Kidney (tissue), 14 donors: ENCODE results near the gene ALPP. TPM values are rescaled to one million over a fixed set of nuclear protein-coding genes. Genes with fewer than 3 reads are reported as not detected.
"Not testable (repeated sequence)": the region's sequence is repeated elsewhere in the genome, so short reads cannot be mapped to it uniquely, and the experiment has no call there.

Experiments
- DNase-seq, 5 donors: peaks; one replicate each; pipeline ENCODE4 v3.0.0-alpha.2; 2013 to 2020
- FAIRE-seq: peaks from 2 replicates; lab custom pipeline; 2012; peaks lifted over from hg19 to GRCh38; lab: Jason Lieb, UNC
- H3K27ac ChIP-seq, 2 donors: one replicate each; pipeline ENCODE4 v1.7.0; 2013; ENCODE audit warnings: low read depth in 2 of 2, low read length in 2 of 2, inconsistent platforms in 1 of 2
- H3K27me3 ChIP-seq: one replicate; pipeline ENCODE4 v1.7.1; 2013; ENCODE audit warnings: low read length, inconsistent platforms; ENCODE audit not compliant: control insufficient read depth, insufficient read depth
- H3K36me3 ChIP-seq, 3 donors: one replicate each; pipeline versions ENCODE4 v1.7.0 to v1.7.1; 2013; ENCODE audit warnings: low read length in 3 of 3, control low read depth in 1 of 3, inconsistent platforms in 1 of 3; ENCODE audit not compliant: insufficient read depth in 3 of 3, control insufficient read depth in 2 of 3
- H3K4me1 ChIP-seq, 3 donors: one replicate each; pipeline versions ENCODE4 v1.7.0 to v1.7.1; 2013; ENCODE audit warnings: low read length in 3 of 3, inconsistent platforms in 1 of 3, low read depth in 1 of 3; ENCODE audit not compliant: control insufficient read depth in 2 of 3, insufficient read depth in 2 of 3
- H3K4me3 ChIP-seq, 3 donors: one replicate each; pipeline versions ENCODE4 v1.7.0 to v1.8.1; 2013; ENCODE audit warnings: low read length in 3 of 3, control low read depth in 1 of 3, inconsistent platforms in 1 of 3
- H3K9ac ChIP-seq, 3 donors: one replicate each; pipeline versions ENCODE4 v1.7.0 to v1.7.1; 2013; ENCODE audit warnings: low read length in 3 of 3, control low read depth in 1 of 3, inconsistent platforms in 1 of 3
- H3K9me3 ChIP-seq, 3 donors: one replicate each; pipeline versions ENCODE4 v1.7.0 to v1.7.1; 2013; ENCODE audit warnings: low read length in 3 of 3, control low read depth in 1 of 3, inconsistent platforms in 1 of 3; ENCODE audit not compliant: control insufficient read depth in 2 of 3, insufficient read depth in 1 of 3
- intact Hi-C: fragments of 100-400 bp; cut with DNase I; formaldehyde crosslinking; loops from one replicate; pipeline ENCODE4 v1.11.1; 2022
- polyA plus RNA-seq: library from polyadenylated mRNA; stranded (reverse); fragments of 350-450 nt; fragmentation: Illumina TruSeq; extraction: RNeasy Lipid Tissue Mini Kit (QIAGEN cat#74804); gene quantifications from one replicate; pipeline ENCODE4 v1.2.3, GENCODE V29; 2014; ENCODE audit warnings: low read depth, low replicate concordance; ENCODE audit not compliant: insufficient read depth
- total RNA-seq: library from RNA; stranded (reverse); fragmentation: NEBNext Ultra II Directional; extraction: Animal tissue kit (Norgen Biotek cat#: 25700); gene quantifications from one replicate; pipeline ENCODE4 v1.2.1, GENCODE V29; 2021
- TF ChIP-seq, protein P1 (sequence below): IDR thresholded peaks from 3 replicates; pipeline ENCODE4 v1.5.1; 2012; ENCODE audit warnings: mild to moderate bottlenecking, moderate library complexity, borderline replicate concordance; ENCODE audit not compliant: insufficient read depth; ENCODE audit errors: extremely low read depth
- donor health status: control.
- donor health status: control.
- donor health status: control.
- donor health status: control.
- donor health status: control.
- donor health status: DM: yes; HTN: yes; CAD: no.
- donor health status: Normal renal cell carcinoma (clear cell type).

The ALPP gene
- total and polyA plus RNA-seq, 2 donors from 2014 or later, result not detected

DNA sequence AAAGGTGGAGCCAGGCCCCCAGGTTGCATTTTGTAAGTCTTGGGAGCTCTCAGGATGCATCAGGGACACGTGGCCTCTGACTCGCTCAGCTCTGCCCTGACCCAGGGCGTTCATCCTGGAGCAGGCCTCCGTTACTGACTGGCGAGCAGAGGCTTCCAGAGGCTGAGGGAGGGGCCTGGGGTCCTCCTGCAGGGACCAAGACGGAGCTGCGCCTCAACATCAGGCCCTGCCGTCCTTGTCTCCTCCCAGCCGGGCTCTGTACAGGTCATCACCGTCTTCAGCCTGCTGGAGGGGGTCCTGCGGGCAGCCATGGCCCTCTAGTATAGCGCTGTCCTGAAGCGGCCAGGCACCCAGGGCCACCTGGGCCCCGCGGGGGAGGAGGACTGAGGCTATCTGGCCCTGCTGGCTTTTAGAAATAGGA, 10.2 kb upstream of the ALPP start:
- Histone ChIP-seq H3K9ac (no peak overlapping the region), H3K36me3 (no peaks in the 10 kb centered on the region), H3K27ac (no peak overlapping the region), H3K4me3 (no peak overlapping the region), H3K4me1 (no peaks in the 10 kb centered on the region), H3K9me3 (no peaks in the 10 kb centered on the region), H3K27me3 (no peaks in the 10 kb centered on the region)
- no peak for FAIRE-seq
- TF ChIP-seq, protein P1, sequence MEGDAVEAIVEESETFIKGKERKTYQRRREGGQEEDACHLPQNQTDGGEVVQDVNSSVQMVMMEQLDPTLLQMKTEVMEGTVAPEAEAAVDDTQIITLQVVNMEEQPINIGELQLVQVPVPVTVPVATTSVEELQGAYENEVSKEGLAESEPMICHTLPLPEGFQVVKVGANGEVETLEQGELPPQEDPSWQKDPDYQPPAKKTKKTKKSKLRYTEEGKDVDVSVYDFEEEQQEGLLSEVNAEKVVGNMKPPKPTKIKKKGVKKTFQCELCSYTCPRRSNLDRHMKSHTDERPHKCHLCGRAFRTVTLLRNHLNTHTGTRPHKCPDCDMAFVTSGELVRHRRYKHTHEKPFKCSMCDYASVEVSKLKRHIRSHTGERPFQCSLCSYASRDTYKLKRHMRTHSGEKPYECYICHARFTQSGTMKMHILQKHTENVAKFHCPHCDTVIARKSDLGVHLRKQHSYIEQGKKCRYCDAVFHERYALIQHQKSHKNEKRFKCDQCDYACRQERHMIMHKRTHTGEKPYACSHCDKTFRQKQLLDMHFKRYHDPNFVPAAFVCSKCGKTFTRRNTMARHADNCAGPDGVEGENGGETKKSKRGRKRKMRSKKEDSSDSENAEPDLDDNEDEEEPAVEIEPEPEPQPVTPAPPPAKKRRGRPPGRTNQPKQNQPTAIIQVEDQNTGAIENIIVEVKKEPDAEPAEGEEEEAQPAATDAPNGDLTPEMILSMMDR, result no peak
- no peak for DNase-seq
- intact Hi-C loops, result no loop called here

DNA sequence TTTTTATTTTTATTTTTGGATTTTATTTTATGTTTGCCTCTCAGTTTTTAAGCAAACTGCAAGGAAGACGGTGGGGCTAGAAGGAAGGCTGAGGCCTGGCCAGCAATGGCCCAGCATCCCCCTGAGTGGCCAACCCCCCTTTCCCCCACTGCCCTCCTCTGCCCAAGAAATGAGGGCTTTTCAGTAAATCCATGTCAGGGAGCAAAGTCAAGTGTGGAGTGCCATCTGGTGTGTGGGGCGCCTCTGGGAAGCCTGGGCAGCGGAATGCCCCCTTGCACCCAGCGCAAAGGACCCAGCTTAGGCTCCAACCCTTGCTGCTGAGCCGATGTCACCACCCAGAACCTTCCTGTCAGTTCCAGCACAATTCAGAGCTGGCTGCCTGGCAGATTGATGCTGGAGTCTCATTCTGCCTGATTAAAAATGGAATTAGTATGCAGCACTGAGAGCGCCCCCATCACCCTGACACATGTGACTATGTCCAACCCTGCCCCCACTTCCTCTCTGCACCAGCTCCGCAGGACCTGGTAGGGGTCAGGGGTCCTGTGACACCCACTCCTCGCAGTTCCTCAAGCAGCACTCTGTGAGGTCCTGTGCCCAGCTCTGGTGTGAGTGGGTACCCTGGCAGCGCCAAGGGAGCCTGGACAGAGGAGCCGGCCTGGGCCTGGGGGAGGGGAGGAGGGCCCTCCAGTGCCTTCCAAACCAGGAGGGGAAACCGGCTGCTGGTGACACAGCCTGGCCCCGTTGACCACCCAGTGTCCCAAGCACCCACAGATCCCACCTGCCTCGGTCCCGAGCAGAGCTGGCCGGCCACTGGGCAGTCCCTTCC, 9.2 kb upstream of the ALPP start:
- intact Hi-C loops, result no loop called here
- DNase-seq, result no peak
- TF ChIP-seq, protein P1, result no peak

DNA sequence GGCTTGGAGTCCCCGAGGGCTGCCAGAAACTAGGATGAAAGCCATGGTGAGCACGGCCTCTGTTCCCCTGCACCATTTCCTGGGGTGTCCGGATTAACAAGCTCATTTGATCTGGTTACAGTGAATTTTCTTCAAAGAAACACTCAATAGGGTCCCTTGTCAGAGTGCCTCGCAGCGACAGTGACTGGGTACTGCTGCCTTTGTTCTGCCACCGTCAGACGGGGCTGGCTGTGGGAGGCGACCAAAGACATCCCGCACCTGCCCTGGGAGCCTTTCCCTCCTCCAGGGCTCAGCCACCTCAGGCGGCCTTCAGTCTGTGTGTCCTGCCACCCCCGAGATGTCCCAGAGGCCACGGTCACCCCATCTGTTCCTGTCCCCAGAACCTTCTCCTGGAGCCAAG, 8.5 kb upstream of the ALPP start:
- H3K9ac ChIP-seq, H3K27ac ChIP-seq, H3K4me1 ChIP-seq, FAIRE-seq, DNase-seq, intact Hi-C loops, H3K9me3 ChIP-seq, H3K36me3 ChIP-seq, H3K27me3 ChIP-seq, H3K4me3 ChIP-seq: not testable (repeated sequence)

More for the DNA sequence above, 9.2 kb upstream of the ALPP start:
- H3K4me3 ChIP-seq, result no peak overlapping the region
- no peak overlapping the region for H3K27ac ChIP-seq
- H3K9me3 ChIP-seq, result no peaks in the 10 kb centered on the region
- no peaks in the 10 kb centered on the region for H3K36me3 ChIP-seq
- no peaks in the 10 kb centered on the region for H3K4me1 ChIP-seq
- no peaks in the 10 kb centered on the region for H3K27me3 ChIP-seq
- FAIRE-seq, result no peak
- no peak overlapping the region for H3K9ac ChIP-seq

DNA sequence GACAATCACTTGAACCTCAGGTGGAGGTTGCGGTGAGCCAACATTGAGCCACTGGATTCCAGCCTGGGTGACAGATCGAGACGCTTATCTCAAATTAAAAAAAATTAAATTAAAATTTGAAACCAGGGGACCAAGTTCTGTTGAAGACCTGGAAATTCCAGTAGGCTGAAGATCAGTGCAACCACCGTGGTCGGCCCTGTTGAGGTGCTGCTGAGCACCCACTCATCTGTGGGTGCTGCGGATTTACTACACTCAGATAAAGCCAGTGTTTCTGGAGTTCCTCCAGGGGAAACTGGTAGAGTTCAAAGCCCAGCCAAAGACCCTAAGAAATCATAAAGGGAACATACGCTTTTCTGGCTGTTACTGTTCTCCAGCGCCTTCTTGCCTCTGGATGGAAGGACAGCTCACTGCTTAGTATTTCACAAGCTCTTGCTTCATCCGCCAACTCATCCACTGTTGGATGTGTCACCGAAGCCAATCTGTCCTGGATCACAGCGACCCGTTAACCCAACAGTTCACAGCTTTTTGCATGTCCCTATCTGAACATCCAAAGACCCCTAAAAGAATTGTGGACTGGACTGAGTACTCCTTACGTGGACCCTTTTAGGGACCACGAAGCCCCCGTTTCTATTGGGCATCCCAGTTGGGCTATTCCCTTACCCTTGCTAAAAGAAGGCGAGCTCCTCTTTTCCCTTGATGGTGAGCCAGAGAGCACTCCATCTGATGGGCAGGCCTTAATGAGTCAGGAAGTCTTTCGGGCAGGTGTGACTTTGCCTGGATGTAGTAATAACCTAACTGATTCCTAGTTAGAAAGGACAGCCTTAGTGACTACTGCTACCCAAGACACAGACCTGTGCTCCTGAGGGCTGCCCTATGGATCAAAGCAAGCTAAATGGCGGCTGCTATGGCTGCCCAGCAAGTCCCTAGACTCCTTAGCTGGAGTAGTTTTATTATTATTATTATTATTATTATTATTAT, 6.0 kb upstream of the ALPP start:
- TF ChIP-seq, protein P1, result no peak

More for the DNA sequence above, 6.0 kb upstream of the ALPP start:
- H3K4me1 ChIP-seq, result no peaks in the 10 kb centered on the region
- H3K9ac ChIP-seq, result no peak overlapping the region
- H3K27ac ChIP-seq, result no peak overlapping the region
- H3K36me3 ChIP-seq, result no peaks in the 10 kb centered on the region
- FAIRE-seq (no peak), DNase-seq (no peak)
- no peaks in the 10 kb centered on the region for H3K9me3 ChIP-seq
- no peak overlapping the region for H3K4me3 ChIP-seq
- intact Hi-C loops, result no loop called here
- H3K27me3 ChIP-seq, result no peaks in the 10 kb centered on the region
